H1 (cell line): ENCODE results near the gene BAZ1B. TPM values are rescaled to one million over a fixed set of nuclear protein-coding genes. Genes with fewer than 3 reads are reported as not detected.

Experiments used
- CTCF ChIA-PET: fragments of 300-600 bp; sonication (Branson Sonifier 250); formaldehyde crosslinking; loops from one replicate; lab custom pipeline; 2021; ENCODE audit not compliant: partially characterized antibody; lab: Charles Lee
- POLR2A ChIA-PET: fragments of 300-600 bp; sonication (Branson Sonifier 250); formaldehyde crosslinking; loops from one replicate; lab custom pipeline; 2021; ENCODE audit warnings: inconsistent platforms; ENCODE audit not compliant: partially characterized antibody; lab: Charles Lee
- DNase-seq, 2 experiments: peaks; one replicate each; pipeline versions ENCODE4 v3.0.0 to v3.0.0-alpha.2; 2010 to 2022; ENCODE audit warnings: low spot score in 2 of 2, low read depth in 1 of 2, mixed read lengths in 1 of 2
- FAIRE-seq: peaks from 2 replicates; lab custom pipeline; 2011; peaks lifted over from hg19 to GRCh38; lab: Jason Lieb, UNC
- H2AFZ ChIP-seq: 2 replicates; pipeline ENCODE4 v1.8.1; 2012; ENCODE audit warnings: low read length, inconsistent platforms
- H2AK5ac ChIP-seq: 2 replicates; pipeline ENCODE4 v1.6.1; 2013; ENCODE audit warnings: low read depth, low read length
- H2BK120ac ChIP-seq: replicated peaks from 2 replicates; pipeline ENCODE3; 2013; ENCODE audit warnings: low read depth, low read length, inconsistent platforms
- H2BK12ac ChIP-seq: 2 replicates; pipeline ENCODE4 v1.6.1; 2013; ENCODE audit warnings: low read depth, low read length
- H2BK15ac ChIP-seq: 2 replicates; pipeline ENCODE4 v1.6.1; 2013; ENCODE audit warnings: low read length
- H2BK20ac ChIP-seq: 2 replicates; pipeline ENCODE4 v1.6.1; 2013; ENCODE audit warnings: low read length
- H2BK5ac ChIP-seq: 2 replicates; pipeline ENCODE4 v1.6.1; 2013; ENCODE audit warnings: low read depth, low read length
- H3K14ac ChIP-seq: 2 replicates; pipeline ENCODE4 v1.6.1; 2013; ENCODE audit warnings: inconsistent platforms; ENCODE audit not compliant: insufficient read length
- H3K18ac ChIP-seq: 2 replicates; pipeline ENCODE4 v1.6.1; 2013; ENCODE audit warnings: low read length; ENCODE audit errors: extremely low read depth
- H3K23ac ChIP-seq: 2 replicates; pipeline ENCODE4 v1.6.1; 2013; ENCODE audit warnings: inconsistent platforms; ENCODE audit not compliant: insufficient read length
- H3K23me2 ChIP-seq: 2 replicates; pipeline ENCODE4 v1.6.1; 2013; ENCODE audit warnings: low read depth, low read length
- H3K27ac ChIP-seq: 2 replicates; pipeline ENCODE4 v1.6.1; 2011; ENCODE audit warnings: low read depth, low read length, inconsistent platforms
- H3K27me3 ChIP-seq, 4 experiments: replicated peaks in 1 of 4; 1 replicate in 1 of 4; 2 replicates in 3 of 4; pipeline versions ENCODE4 v1.6.1 to v1.8.1; 2011 to 2013; ENCODE audit warnings: low read length in 3 of 4, mild to moderate bottlenecking in 3 of 4, inconsistent platforms in 2 of 4, mixed read lengths in 2 of 4, moderate library complexity in 1 of 4; ENCODE audit not compliant: control insufficient read depth in 3 of 4, insufficient read depth in 3 of 4; ENCODE audit errors: extremely low read depth in 1 of 4
- H3K36me3 ChIP-seq, 4 experiments: 2 replicates each; pipeline versions ENCODE4 v1.6.1 to v1.8.1; 2011 to 2013; ENCODE audit warnings: mild to moderate bottlenecking in 4 of 4, low read length in 3 of 4, moderate library complexity in 2 of 4, control low read depth in 1 of 4, inconsistent platforms in 1 of 4; ENCODE audit not compliant: insufficient read depth in 4 of 4, control insufficient read depth in 2 of 4
- H3K4ac ChIP-seq: replicated peaks from 2 replicates; pipeline ENCODE3; 2013; ENCODE audit warnings: low read length, low read depth, mixed read lengths, inconsistent platforms; ENCODE audit not compliant: insufficient read length
- H3K4me1 ChIP-seq, 4 experiments: replicated peaks in 1 of 4; 1 replicate in 1 of 4; 2 replicates in 3 of 4; pipeline versions ENCODE4 v1.6.1 to v1.8.1; 2011 to 2013; ENCODE audit warnings: low read length in 3 of 4, inconsistent platforms in 2 of 4, mixed read lengths in 1 of 4; ENCODE audit not compliant: insufficient read depth in 4 of 4, control insufficient read depth in 3 of 4
- H3K4me2 ChIP-seq, 2 experiments: 2 replicates each; pipeline versions ENCODE4 v1.6.1 to v1.8.1; 2011 to 2013; ENCODE audit warnings: low read depth in 2 of 2, low read length in 2 of 2, control low read depth in 1 of 2, inconsistent platforms in 1 of 2, mild to moderate bottlenecking in 1 of 2; ENCODE audit not compliant: insufficient read depth in 1 of 2
- H3K4me3 ChIP-seq, 4 experiments: fragments of 200-600, 300-600 bp in 1 of 4; sonication (generic), shearing (Covaris generic), sonication (Bioruptor Twin) in 1 of 4; 2 replicates each; pipeline versions ENCODE4 v1.5.1 to v1.8.1; 2011 to 2016; ENCODE audit warnings: low read length in 4 of 4, low read depth in 3 of 4, control low read depth in 2 of 4, inconsistent platforms in 2 of 4, mild to moderate bottlenecking in 2 of 4, mixed read lengths in 1 of 4, moderate library complexity in 1 of 4; ENCODE audit not compliant: insufficient read depth in 2 of 4; ENCODE audit errors: extremely low read depth in 1 of 4
- H3K56ac ChIP-seq: replicated peaks from 2 replicates; pipeline ENCODE3; 2013; ENCODE audit warnings: low read depth, mild to moderate bottlenecking, mixed read lengths, low read length, inconsistent platforms; ENCODE audit not compliant: insufficient read length
- H3K79me1 ChIP-seq: 2 replicates; pipeline ENCODE4 v1.6.1; 2013; ENCODE audit warnings: low read depth, low read length, control low read depth
- H3K79me2 ChIP-seq, 2 experiments: 2 replicates each; pipeline versions ENCODE4 v1.6.1 to v1.8.1; 2012 to 2013; ENCODE audit warnings: low read length in 2 of 2, mild to moderate bottlenecking in 2 of 2, inconsistent platforms in 1 of 2; ENCODE audit not compliant: insufficient read depth in 2 of 2, control insufficient read depth in 1 of 2
- H3K9ac ChIP-seq, 4 experiments: replicated peaks in 1 of 4; 1 replicate in 1 of 4; 2 replicates in 3 of 4; pipeline versions ENCODE4 v1.6.1 to v1.8.1; 2011 to 2013; ENCODE audit warnings: low read depth in 3 of 4, low read length in 3 of 4, control low read depth in 2 of 4, mild to moderate bottlenecking in 2 of 4, moderate library complexity in 2 of 4, inconsistent platforms in 1 of 4; ENCODE audit errors: extremely low read depth in 1 of 4
- H3K9me3 ChIP-seq, 2 experiments: 2 replicates each; pipeline versions ENCODE4 v1.6.1 to v1.8.1; 2012 to 2013; ENCODE audit warnings: mild to moderate bottlenecking in 2 of 2, moderate library complexity in 2 of 2, control low read depth in 1 of 2, inconsistent platforms in 1 of 2, low read depth in 1 of 2, low read length in 1 of 2, mixed read lengths in 1 of 2; ENCODE audit not compliant: insufficient read depth in 2 of 2
- H4K20me1 ChIP-seq, 2 experiments: replicated peaks in 1 of 2; 2 replicates each; pipeline versions ENCODE3 to v1.8.1; 2011 to 2013; ENCODE audit warnings: inconsistent platforms in 2 of 2, low read length in 2 of 2, mild to moderate bottlenecking in 1 of 2; ENCODE audit not compliant: insufficient read depth in 2 of 2, control insufficient read depth in 1 of 2
- H4K5ac ChIP-seq: 2 replicates; pipeline ENCODE4 v1.6.1; 2013; ENCODE audit warnings: low read length, low read depth, mixed read lengths, inconsistent platforms; ENCODE audit not compliant: insufficient read length
- H4K8ac ChIP-seq: 2 replicates; pipeline ENCODE4 v1.8.0; 2013; ENCODE audit warnings: mild to moderate bottlenecking, moderate library complexity, low read length, inconsistent platforms; ENCODE audit not compliant: insufficient read depth; ENCODE audit errors: extremely low read depth
- H4K91ac ChIP-seq: replicated peaks from 2 replicates; pipeline ENCODE3; 2013; ENCODE audit warnings: low read length, mixed read lengths, inconsistent platforms; ENCODE audit not compliant: insufficient read length
- TCF12 ChIP-seq: IDR thresholded peaks from 2 replicates; pipeline ENCODE4 v1.6.1; 2011; ENCODE audit warnings: low read depth, mild to moderate bottlenecking, low read length
- ZNF274 ChIP-seq: IDR thresholded peaks from 2 replicates; pipeline ENCODE4 v1.7.0; 2012; ENCODE audit warnings: low read length, borderline replicate concordance; ENCODE audit errors: extremely low read depth
- WGBS, 2 experiments: shearing (Covaris generic) in 1 of 2; methylation state at CpG; one replicate each; pipeline versions ENCODE4 v1.1.6 to v1.1.7; 2013 to 2015; ENCODE audit warnings: low lambda C conversion rate in 2 of 2, mixed read lengths in 2 of 2, inconsistent platforms in 1 of 2, low coverage in 1 of 2, missing lambda C conversion rate in 1 of 2; ENCODE audit not compliant: insufficient replicate concordance in 2 of 2, insufficient coverage in 1 of 2, insufficient read length in 1 of 2; ENCODE audit errors: extremely low coverage in 1 of 2, missing lambda C conversion rate in 1 of 2; 5-methylcytosine and 5-hydroxymethylcytosine counted together
- polyA plus RNA-seq, 7 experiments: library from polyadenylated mRNA; depleted of rRNA in 3 of 7; stranded (reverse) in 5 of 7; unstranded in 2 of 7; fragments of >200 nt in 5 of 7; fragments of 200-250 nt in 2 of 7; gene quantifications; 1 replicate in 5 of 7; 2 replicates in 1 of 7; 4 replicates in 1 of 7; pipeline versions ENCODE4 v1.2.1 to v1.2.3, GENCODE V29; 2011 to 2013; ENCODE audit warnings: missing spikeins in 2 of 7, mixed read lengths in 2 of 7
- total RNA-seq: library from RNA; stranded (reverse); fragmentation: NEBNext Ultra II Directional; extraction: Animal tissue kit (Norgen Biotek cat#: 25700); gene quantifications from 2 replicates; pipeline ENCODE4 v1.2.1, GENCODE V29; 2021
- TF ChIP-seq, protein P1 (sequence below): IDR thresholded peaks from 2 replicates; pipeline ENCODE4 v1.6.1; 2011; ENCODE audit warnings: low read length, improper control_type of control experiment
- TF ChIP-seq, protein P2 (sequence below): IDR thresholded peaks from 2 replicates; pipeline ENCODE4 v1.6.1; 2011; ENCODE audit warnings: low read depth, mild to moderate bottlenecking, low read length; ENCODE audit not compliant: insufficient read depth

The BAZ1B gene
- total and polyA plus RNA-seq, 2 of the 8 experiments (the other 6 are each of a cell fraction or from before 2014, with no cell fraction given), result 21.0 to 86.8 TPM

DNA sequence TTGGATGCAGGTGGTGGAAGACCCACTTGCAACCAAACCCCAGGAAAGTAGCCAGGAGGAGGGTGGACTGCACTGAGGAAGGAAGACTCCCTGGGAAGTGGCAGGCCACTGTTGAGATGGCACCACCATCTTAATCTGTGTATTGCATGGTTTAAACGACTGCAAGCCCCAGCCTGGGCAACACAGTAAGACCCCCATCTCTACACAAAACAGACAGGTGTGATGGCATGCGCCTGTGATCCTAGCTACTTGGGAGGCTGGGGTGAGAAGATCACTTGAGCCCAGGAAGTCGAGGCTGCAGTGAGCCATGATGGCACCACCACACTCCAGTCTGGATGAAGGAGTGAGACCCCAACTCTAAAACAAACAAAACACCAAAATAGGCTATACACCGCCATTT is 45.0 kb upstream of the BAZ1B start:
- no peak overlapping the region for H3K9ac ChIP-seq
- H4K20me1 ChIP-seq, result peaks cover 0 to 2% of the 10 kb centered on the region in 2 experiments
- H2BK20ac ChIP-seq, result no peak overlapping the region
- DNase-seq (no peak), FAIRE-seq (no peak)
- no peak overlapping the region for H2BK12ac ChIP-seq
- H3K36me3 ChIP-seq, result peaks cover 9 to 27% (median 16%) of the 10 kb centered on the region in 4 experiments; a peak in 7 of 8 replicates
- H3K56ac ChIP-seq, result no peak overlapping the region
- no peak overlapping the region for H3K4me2 ChIP-seq
- no peaks in the 10 kb centered on the region for H3K9me3 ChIP-seq
- POLR2A ChIA-PET, result interaction anchor here (3.0 to 5.8 kb wide), 2 partner anchors 10 kb away, joined by 15 to 39 read pairs; partner anchors contain the start of genes BCL7B and TBL2
- H3K4me1 ChIP-seq, result peaks cover 0 to 2% (median 1%) of the 10 kb centered on the region in 4 experiments; a peak in 3 of 7 replicates
- no peaks in the 10 kb centered on the region for H3K23me2 ChIP-seq
- H3K18ac ChIP-seq, result no peak overlapping the region
- H3K79me1 ChIP-seq, result no peaks in the 10 kb centered on the region
- H2BK15ac ChIP-seq, result no peak overlapping the region
- H3K14ac ChIP-seq, result no peak overlapping the region
- H2BK120ac ChIP-seq, result no peak overlapping the region
- H3K4me3 ChIP-seq, result no peak overlapping the region
- H2BK5ac ChIP-seq, result no peak overlapping the region
- WGBS, 2 experiments, result 77% methylated on average over 4 of the region's 4 CpGs; no CpG with 5 or more reads in 1 of the 2 experiments
- no peak overlapping the region for H2AFZ ChIP-seq
- TF ChIP-seq, protein P1, sequence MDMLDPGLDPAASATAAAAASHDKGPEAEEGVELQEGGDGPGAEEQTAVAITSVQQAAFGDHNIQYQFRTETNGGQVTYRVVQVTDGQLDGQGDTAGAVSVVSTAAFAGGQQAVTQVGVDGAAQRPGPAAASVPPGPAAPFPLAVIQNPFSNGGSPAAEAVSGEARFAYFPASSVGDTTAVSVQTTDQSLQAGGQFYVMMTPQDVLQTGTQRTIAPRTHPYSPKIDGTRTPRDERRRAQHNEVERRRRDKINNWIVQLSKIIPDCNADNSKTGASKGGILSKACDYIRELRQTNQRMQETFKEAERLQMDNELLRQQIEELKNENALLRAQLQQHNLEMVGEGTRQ, result no peak
- TF ChIP-seq, protein P2, sequence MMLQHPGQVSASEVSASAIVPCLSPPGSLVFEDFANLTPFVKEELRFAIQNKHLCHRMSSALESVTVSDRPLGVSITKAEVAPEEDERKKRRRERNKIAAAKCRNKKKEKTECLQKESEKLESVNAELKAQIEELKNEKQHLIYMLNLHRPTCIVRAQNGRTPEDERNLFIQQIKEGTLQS, result no peak
- TF ChIP-seq TCF12 (no peak), ZNF274 (no peak)
- H4K5ac ChIP-seq, result no peak overlapping the region
- CTCF ChIA-PET, result interaction anchor here (1.0 to 2.3 kb wide), 2 partner anchors 40 to 41 kb away, joined by 3 to 5 read pairs; no protein-coding TSS in a partner anchor
- no peak overlapping the region for H4K91ac ChIP-seq
- H3K79me2 ChIP-seq, result no peaks in the 10 kb centered on the region
- H3K27ac ChIP-seq, result no peak overlapping the region
- H2AK5ac ChIP-seq, result no peak overlapping the region
- H3K4ac ChIP-seq, result no peak overlapping the region
- H3K27me3 ChIP-seq, result no peaks in the 10 kb centered on the region
- H3K23ac ChIP-seq, result no peak overlapping the region
- H4K8ac ChIP-seq, result no peak overlapping the region
